ENCODE results near the gene GIGYF2. TPM values are rescaled to one million over a fixed set of nuclear protein-coding genes. Genes with fewer than 3 reads are reported as not detected.

Gene GIGYF2
- total RNA-seq, 1 donor from 2014 or later = 61.1 TPM

DNA sequence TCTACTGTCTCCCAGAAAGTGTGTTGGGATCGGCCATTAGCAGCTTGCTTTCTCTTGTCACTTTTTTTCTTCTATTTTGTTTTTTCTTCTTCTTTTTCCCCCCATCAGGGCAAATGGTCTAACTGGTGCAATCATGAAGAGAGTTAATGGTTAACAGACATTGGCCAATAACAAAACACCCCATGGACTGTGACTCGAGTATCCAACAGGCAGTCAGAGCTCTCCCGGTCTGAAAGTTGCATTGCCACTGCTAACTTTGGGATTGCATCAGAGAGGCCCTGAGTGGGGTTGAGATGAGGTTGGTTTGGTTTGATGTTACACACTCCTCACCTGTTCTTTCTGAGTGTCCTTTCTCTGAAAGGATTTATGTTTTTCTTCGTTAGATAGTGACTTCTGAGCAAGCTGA is 160.0 kb downstream of the GIGYF2 start:
- Mint-ChIP-seq H3K4me3 (ENCODE audit: unreplicated experiment) (no peak overlapping the region), H3K27ac (ENCODE audit: unreplicated experiment) (no peak overlapping the region), H3K36me3 (ENCODE audit: low read depth, unreplicated experiment) (peaks cover 29% of the 10 kb centered on the region), H3K4me1 (ENCODE audit: unreplicated experiment) (no peaks in the 10 kb centered on the region), H3K9me3 (ENCODE audit: unreplicated experiment) (no peaks in the 10 kb centered on the region), H3K27me3 (ENCODE audit: unreplicated experiment) (no peaks in the 10 kb centered on the region)
- TF ChIP-seq, protein P1, sequence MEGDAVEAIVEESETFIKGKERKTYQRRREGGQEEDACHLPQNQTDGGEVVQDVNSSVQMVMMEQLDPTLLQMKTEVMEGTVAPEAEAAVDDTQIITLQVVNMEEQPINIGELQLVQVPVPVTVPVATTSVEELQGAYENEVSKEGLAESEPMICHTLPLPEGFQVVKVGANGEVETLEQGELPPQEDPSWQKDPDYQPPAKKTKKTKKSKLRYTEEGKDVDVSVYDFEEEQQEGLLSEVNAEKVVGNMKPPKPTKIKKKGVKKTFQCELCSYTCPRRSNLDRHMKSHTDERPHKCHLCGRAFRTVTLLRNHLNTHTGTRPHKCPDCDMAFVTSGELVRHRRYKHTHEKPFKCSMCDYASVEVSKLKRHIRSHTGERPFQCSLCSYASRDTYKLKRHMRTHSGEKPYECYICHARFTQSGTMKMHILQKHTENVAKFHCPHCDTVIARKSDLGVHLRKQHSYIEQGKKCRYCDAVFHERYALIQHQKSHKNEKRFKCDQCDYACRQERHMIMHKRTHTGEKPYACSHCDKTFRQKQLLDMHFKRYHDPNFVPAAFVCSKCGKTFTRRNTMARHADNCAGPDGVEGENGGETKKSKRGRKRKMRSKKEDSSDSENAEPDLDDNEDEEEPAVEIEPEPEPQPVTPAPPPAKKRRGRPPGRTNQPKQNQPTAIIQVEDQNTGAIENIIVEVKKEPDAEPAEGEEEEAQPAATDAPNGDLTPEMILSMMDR (IDR thresholded peaks at IDR 0.05; ENCODE audit: unreplicated experiment) = no peak
- DNase-seq (ENCODE audit: low spot score) = no peak

DNA sequence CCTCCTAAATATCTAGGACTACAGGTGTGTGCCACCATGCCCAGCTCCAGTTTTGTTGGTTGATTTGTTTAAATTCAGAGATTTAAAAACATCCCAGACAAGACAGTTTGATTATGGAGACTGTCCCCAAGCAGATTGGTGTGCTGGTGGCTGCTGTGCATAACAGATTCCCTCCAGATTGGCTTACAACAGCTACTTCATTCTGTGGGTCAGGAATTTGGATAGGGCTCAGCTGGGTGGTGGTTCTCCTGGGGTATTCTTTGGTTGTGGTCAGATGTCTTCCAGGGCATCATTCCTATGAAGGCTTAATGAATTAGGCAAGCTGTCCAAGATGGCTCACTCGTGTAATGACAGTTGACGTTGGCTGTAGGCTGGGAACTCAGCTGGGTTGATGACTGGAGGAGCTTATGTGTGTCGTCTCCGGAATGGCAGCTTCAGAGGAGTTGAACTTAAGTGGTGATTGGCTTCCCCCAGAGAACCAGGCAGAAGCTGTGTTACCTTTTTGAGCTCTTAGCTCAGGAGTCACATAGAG is 162.3 kb downstream of the GIGYF2 start:
- no peaks in the 10 kb centered on the region for H3K4me1 Mint-ChIP-seq (ENCODE audit: unreplicated experiment)
- no peaks in the 10 kb centered on the region for H3K27me3 Mint-ChIP-seq (ENCODE audit: unreplicated experiment)
- H3K27ac Mint-ChIP-seq (ENCODE audit: unreplicated experiment) = peak overlapping the region; percentile 14
- no peak for DNase-seq (ENCODE audit: low spot score)
- H3K9me3 Mint-ChIP-seq (ENCODE audit: unreplicated experiment) = no peaks in the 10 kb centered on the region
- TF ChIP-seq, protein P1 (IDR thresholded peaks at IDR 0.05; ENCODE audit: unreplicated experiment) = no peak
- no peak overlapping the region for H3K4me3 Mint-ChIP-seq (ENCODE audit: unreplicated experiment)
- H3K36me3 Mint-ChIP-seq (ENCODE audit: low read depth, unreplicated experiment) = peaks cover 21% of the 10 kb centered on the region

DNA sequence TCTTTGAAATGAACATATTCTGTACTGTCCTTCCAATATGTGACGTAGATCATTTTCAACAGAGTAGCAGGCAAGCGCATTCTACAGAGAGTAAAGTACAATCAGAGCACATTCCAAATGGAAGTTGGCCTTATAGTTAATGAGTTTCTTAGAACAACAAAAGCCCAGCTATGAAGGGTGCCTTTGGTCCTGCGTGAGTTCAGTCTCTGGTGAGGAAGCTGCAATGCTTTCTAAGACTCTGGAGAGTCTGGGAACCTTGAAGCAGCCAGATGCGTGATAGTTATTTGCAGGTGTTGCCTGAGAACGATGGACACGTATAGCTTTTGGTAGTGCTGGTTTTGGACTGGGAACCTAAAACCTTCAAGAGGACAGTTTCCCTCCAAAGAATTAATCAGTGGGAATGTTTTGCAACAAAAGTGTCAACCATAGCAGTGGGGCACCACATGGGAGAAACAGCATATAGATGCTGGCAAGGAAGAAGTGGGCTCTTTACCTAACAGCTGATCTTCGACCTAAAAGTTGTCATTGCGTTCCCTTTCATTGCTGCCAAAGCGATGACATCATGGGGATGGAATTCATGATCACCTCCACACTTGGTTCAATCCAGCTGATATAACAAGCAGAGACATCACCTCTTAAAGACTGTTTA is 163.6 kb downstream of the GIGYF2 start:
- DNase-seq (ENCODE audit: low spot score) = no peak
- Mint-ChIP-seq H3K36me3 (ENCODE audit: low read depth, unreplicated experiment) (peaks cover 21% of the 10 kb centered on the region), H3K27me3 (ENCODE audit: unreplicated experiment) (no peaks in the 10 kb centered on the region), H3K9me3 (ENCODE audit: unreplicated experiment) (no peaks in the 10 kb centered on the region), H3K4me1 (ENCODE audit: unreplicated experiment) (no peaks in the 10 kb centered on the region), H3K27ac (ENCODE audit: unreplicated experiment) (no peak overlapping the region), H3K4me3 (ENCODE audit: unreplicated experiment) (no peak overlapping the region)
- TF ChIP-seq, protein P1 (IDR thresholded peaks at IDR 0.05; ENCODE audit: unreplicated experiment) = no peak

DNA sequence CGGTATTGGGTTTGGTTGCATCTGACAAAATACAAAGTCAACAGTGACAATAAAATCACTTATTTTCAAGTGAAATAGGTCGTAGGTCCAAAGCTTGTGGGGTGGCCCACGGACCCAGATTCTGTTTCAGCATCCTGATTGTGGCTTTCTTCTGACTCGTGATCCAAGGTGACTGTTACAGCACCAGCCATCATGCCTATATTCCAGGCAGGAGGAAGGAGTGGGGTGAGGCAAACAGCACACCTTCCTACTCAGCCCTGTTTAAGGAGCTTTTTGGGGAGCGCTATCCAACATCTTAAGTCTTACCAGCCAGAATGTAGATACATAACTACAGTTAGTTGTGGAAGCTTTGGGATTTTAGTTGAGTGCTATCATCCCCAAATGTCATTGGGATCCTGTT is 164.2 kb downstream of the GIGYF2 start:
- Mint-ChIP-seq H3K9me3 (ENCODE audit: unreplicated experiment) (no peaks in the 10 kb centered on the region), H3K27ac (ENCODE audit: unreplicated experiment) (no peak overlapping the region), H3K4me3 (ENCODE audit: unreplicated experiment) (no peak overlapping the region), H3K27me3 (ENCODE audit: unreplicated experiment) (no peaks in the 10 kb centered on the region), H3K36me3 (ENCODE audit: low read depth, unreplicated experiment) (peaks cover 21% of the 10 kb centered on the region), H3K4me1 (ENCODE audit: unreplicated experiment) (no peaks in the 10 kb centered on the region)
- TF ChIP-seq, protein P1 (IDR thresholded peaks at IDR 0.05; ENCODE audit: unreplicated experiment) = no peak
- DNase-seq (ENCODE audit: low spot score) = no peak

DNA sequence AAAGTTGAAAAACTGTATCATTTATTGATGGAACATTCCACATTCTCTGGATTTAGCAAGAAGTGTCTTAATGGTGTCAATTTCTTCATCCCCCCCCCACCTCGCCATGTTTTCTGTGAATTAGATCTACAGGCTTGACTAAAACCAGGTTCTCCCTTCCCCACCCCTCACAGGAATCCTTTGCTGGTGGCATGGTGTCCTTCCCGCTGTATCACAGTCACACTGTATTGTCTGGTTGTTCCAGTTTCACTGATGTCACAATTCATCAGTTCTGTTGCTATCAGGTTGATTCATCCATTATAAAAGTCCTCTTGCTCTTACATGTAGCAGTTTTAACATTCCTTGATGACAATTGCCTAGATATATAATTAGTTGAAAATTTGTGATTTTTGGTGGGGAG is 166.9 kb downstream of the GIGYF2 start:
- no peak for DNase-seq (ENCODE audit: low spot score)
- H3K36me3 Mint-ChIP-seq (ENCODE audit: low read depth, unreplicated experiment) = peaks cover 9% of the 10 kb centered on the region
- TF ChIP-seq, protein P1 (IDR thresholded peaks at IDR 0.05; ENCODE audit: unreplicated experiment) = no peak
- H3K4me1 Mint-ChIP-seq (ENCODE audit: unreplicated experiment) = peaks cover 2% of the 10 kb centered on the region
- H3K9me3 Mint-ChIP-seq (ENCODE audit: unreplicated experiment) = no peaks in the 10 kb centered on the region
- peaks cover 1% of the 10 kb centered on the region for H3K27me3 Mint-ChIP-seq (ENCODE audit: unreplicated experiment)
- no peak overlapping the region for H3K4me3 Mint-ChIP-seq (ENCODE audit: unreplicated experiment)
- H3K27ac Mint-ChIP-seq (ENCODE audit: unreplicated experiment) = no peak overlapping the region
